MCF 10A (cell line): Measurements from ENCODE around the gene ARHGAP40. TPM values are rescaled to one million over a fixed set of nuclear protein-coding genes. Genes with fewer than 3 reads are reported as not detected.

Experiments used
- Bru-seq: library from RNA; stranded (reverse); fragments of 400-500 nt; gene quantifications from one replicate; lab custom pipeline; 2021; lab: Mats Ljungman, UMichigan
- BruChase-seq, 2 experiments: library from RNA; stranded (reverse); fragments of 400-500 nt; gene quantifications; one replicate each; lab custom pipeline; 2021; lab: Mats Ljungman, UMichigan
- BruUV-seq: library from RNA; stranded (reverse); fragments of 400-500 nt; replicated peaks from 2 replicates; lab custom pipeline; 2021; lab: Mats Ljungman, UMichigan
- CTCF ChIA-PET: fragments of 300-600 bp; sonication (Branson Sonifier 250); formaldehyde crosslinking; extraction: SDS; loops from one replicate; lab custom pipeline; 2021; ENCODE audit warnings: antibody characterized with exemption, inconsistent platforms; lab: Yijun Ruan, JAX
- POLR2A ChIA-PET: fragments of 300-600, 350-650 bp; sonication (Branson Sonifier 250); formaldehyde crosslinking; extraction: SDS; loops from one replicate; lab custom pipeline; 2020; ENCODE audit warnings: antibody characterized with exemption, inconsistent platforms; lab: Yijun Ruan, JAX
- DNase-seq: peaks from one replicate; pipeline ENCODE4 v3.0.0-alpha.2; 2018; ENCODE audit not compliant: unreplicated experiment
- H3K27ac Mint-ChIP-seq: one replicate; pipeline ENCODE4 v1.8.0; 2022; ENCODE audit warnings: mild to moderate bottlenecking, low read depth, mixed read lengths; ENCODE audit not compliant: unreplicated experiment
- H3K27me3 Mint-ChIP-seq: one replicate; pipeline ENCODE4 v1.8.0; 2022; ENCODE audit warnings: mixed read lengths; ENCODE audit not compliant: insufficient read depth, unreplicated experiment
- H3K36me3 Mint-ChIP-seq: one replicate; pipeline ENCODE4 v1.8.0; 2022; ENCODE audit warnings: mild to moderate bottlenecking, moderate library complexity, mixed read lengths; ENCODE audit not compliant: insufficient read depth, unreplicated experiment
- H3K4me1 Mint-ChIP-seq: one replicate; pipeline ENCODE4 v1.8.0; 2022; ENCODE audit warnings: mixed read lengths; ENCODE audit not compliant: insufficient read depth, unreplicated experiment
- H3K4me3 Mint-ChIP-seq: one replicate; pipeline ENCODE4 v1.8.0; 2022; ENCODE audit warnings: mild to moderate bottlenecking, moderate library complexity, mixed read lengths; ENCODE audit not compliant: unreplicated experiment
- H3K9me3 Mint-ChIP-seq: one replicate; pipeline ENCODE4 v1.8.0; 2022; ENCODE audit warnings: mixed read lengths; ENCODE audit not compliant: unreplicated experiment
- CTCF ChIP-seq: fragments of 200-600 bp; IDR thresholded peaks from one replicate; pipeline ENCODE4 v1.8.0; 2022; ENCODE audit warnings: antibody characterized with exemption, mild to moderate bottlenecking; ENCODE audit not compliant: unreplicated experiment
- intact Hi-C: fragments of 100-400 bp; cut with micrococcal nuclease; formaldehyde crosslinking; loops from 2 replicates; pipeline ENCODE4 v1.14.1; 2022
- long read RNA-seq: library from polyadenylated mRNA; stranded (forward); transcript quantifications from one replicate; pipeline ENCODE4 v2.0.0, GENCODE V29; 2022
- total RNA-seq: library from RNA; stranded (reverse); gene quantifications from 2 replicates; pipeline ENCODE4 v1.2.3, GENCODE V29; 2022

ARHGAP40 gene
- not detected in 2 replicates for total RNA-seq
- percentile 5 among the genes with signal in this experiment for Bru-seq, nascent RNA
- BruChase-seq, experiment 1, labeled RNA remaining after a 6-hour chase: percentile 14 among the genes with signal in this experiment
- BruChase-seq, experiment 2, labeled RNA remaining after a 2-hour chase: percentile 11 among the genes with signal in this experiment
- long read RNA-seq: 0 reads

GRCh38 chr20:38601216-38602184 is at the start of gene ARHGAP40:
ARHGAP40 (plus strand) TSS chr20:38601809.
- no peak within 1 kb of the TSS for H3K4me3 Mint-ChIP-seq
- H3K36me3 Mint-ChIP-seq: no peaks in the 10 kb centered on the region
- peaks cover 27% of the 10 kb centered on the region for H3K4me1 Mint-ChIP-seq
- H3K27me3 Mint-ChIP-seq: peaks cover 15% of the 10 kb centered on the region
- ChIA-PET CTCF (no interaction called here), POLR2A (no interaction called here)
- intact Hi-C loops: no loop called here
- no TSS peak for BruUV-seq
- no peaks in the 10 kb centered on the region for H3K9me3 Mint-ChIP-seq
- peak; percentile 53 for DNase-seq
- no peak within 1 kb of the TSS for H3K27ac Mint-ChIP-seq
- TF ChIP-seq CTCF: no peak

GRCh38 chr20:38554986-38555385 is 46.6 kb upstream of the ARHGAP40 start:
- Mint-ChIP-seq H3K4me3 (no peak overlapping the region), H3K27me3 (no peaks in the 10 kb centered on the region), H3K27ac (no peak overlapping the region), H3K4me1 (no peaks in the 10 kb centered on the region), H3K9me3 (no peaks in the 10 kb centered on the region), H3K36me3 (peaks cover 26% of the 10 kb centered on the region)
- no peak for TF ChIP-seq CTCF
- ChIA-PET POLR2A (interaction anchor here (0.8 to 1.4 kb wide), 2 partner anchors 82 to 120 kb away, joined by 4 to 6 read pairs; partner anchors contain the start of gene SNHG17), CTCF (interaction anchor here (0.6 to 1.8 kb wide), 3 partner anchors 17 to 482 kb away, joined by 3 to 6 read pairs (median 5); no protein-coding TSS in a partner anchor)
- intact Hi-C loops: no loop called here
- BruUV-seq: no TSS peak
- DNase-seq: peak; percentile 26

- intact Hi-C loops: no loop called here
- DNase-seq: no peak
- no peaks in the 10 kb centered on the region for H3K4me1 Mint-ChIP-seq
- no peak overlapping the region for H3K4me3 Mint-ChIP-seq
- H3K36me3 Mint-ChIP-seq: peaks cover 30% of the 10 kb centered on the region
- no peaks in the 10 kb centered on the region for H3K9me3 Mint-ChIP-seq
- no peak for TF ChIP-seq CTCF
- H3K27ac Mint-ChIP-seq: no peak overlapping the region
- no TSS peak for BruUV-seq
- no peaks in the 10 kb centered on the region for H3K27me3 Mint-ChIP-seq
- ChIA-PET POLR2A (interaction anchor here (0.8 to 1.4 kb wide), 2 partner anchors 82 to 120 kb away, joined by 4 to 6 read pairs; partner anchors contain the start of gene SNHG17), CTCF (interaction anchor here (0.6 kb wide), 1 partner anchor 482 kb away, joined by 3 read pairs; no protein-coding TSS in a partner anchor)
Measured at GRCh38 chr20:38555395-38555794, 46.2 kb upstream of the ARHGAP40 start.

GRCh38 chr20:38557174-38557573 is 44.4 kb upstream of the ARHGAP40 start:
- no peaks in the 10 kb centered on the region for H3K27me3 Mint-ChIP-seq
- peaks cover 43% of the 10 kb centered on the region for H3K36me3 Mint-ChIP-seq
- TF ChIP-seq CTCF: no peak
- no peak for DNase-seq
- no peaks in the 10 kb centered on the region for H3K4me1 Mint-ChIP-seq
- H3K27ac Mint-ChIP-seq: no peak overlapping the region
- ChIA-PET POLR2A (interaction anchor here (1.3 kb wide), 1 partner anchor 122 kb away, joined by 3 read pairs; the partner anchor contains the start of gene SNHG17), CTCF (no interaction called here)
- no peaks in the 10 kb centered on the region for H3K9me3 Mint-ChIP-seq
- BruUV-seq: no TSS peak
- H3K4me3 Mint-ChIP-seq: no peak overlapping the region
- intact Hi-C loops: no loop called here
